Measurements from ENCODE around the gene MTHFD2.

GRCh38 chr2:74205113-74205512 is 6.7 kb downstream of the MTHFD2 start:
- no peak for TF ChIP-seq CTCF (IDR thresholded peaks at IDR 0.05)
- no peak for TF ChIP-seq POLR2A (IDR thresholded peaks at IDR 0.05)
- no peak for TF ChIP-seq POLR2AphosphoS5 (IDR thresholded peaks at IDR 0.05)
